Esophagus muscularis mucosa (tissue), 4 donors: ENCODE results near the gene CUL4A. TPM values are rescaled to one million over a fixed set of nuclear protein-coding genes. Genes with fewer than 3 reads are reported as not detected.

Experiments used
- DNase-seq: peaks from one replicate; pipeline ENCODE4 v3.0.0-alpha.2; 2017; ENCODE audit errors: extremely low spot score
- H3K27ac ChIP-seq, 4 donors: fragments of 200-600 bp; sonication (generic); replicated peaks in 1 of 4; 1 replicate in 3 of 4; 2 replicates in 1 of 4; pipeline ENCODE4 v1.5.1; 2016 to 2019; ENCODE audit warnings: mild to moderate bottlenecking in 1 of 4
- H3K27me3 ChIP-seq, 4 donors: fragments of 200-600 bp; sonication (generic); one replicate each; pipeline versions ENCODE4 v1.5.1 to v1.6.0; 2016 to 2019
- H3K36me3 ChIP-seq, 4 donors: fragments of 200-600 bp; sonication (generic); one replicate each; pipeline ENCODE4 v1.5.1; 2016 to 2019
- H3K4me1 ChIP-seq, 4 donors: fragments of 200-600 bp; sonication (generic); one replicate each; pipeline ENCODE4 v1.5.1; 2016 to 2019
- H3K4me3 ChIP-seq, 4 donors: fragments of 200-600 bp; sonication (generic); 1 replicate in 2 of 4; 2 replicates in 2 of 4; pipeline ENCODE4 v1.5.1; 2016 to 2019; ENCODE audit warnings: mild to moderate bottlenecking in 4 of 4, moderate library complexity in 1 of 4
- H3K9me3 ChIP-seq, 4 donors: fragments of 200-600 bp; sonication (generic); 1 replicate in 3 of 4; 2 replicates in 1 of 4; pipeline ENCODE4 v1.5.1; 2016 to 2019
- CTCF ChIP-seq, 3 experiments: fragments of 200-600 bp in 2 of 3; fragments of 450-650 bp in 1 of 3; sonication (generic) in 2 of 3; IDR thresholded peaks; one replicate each; pipeline ENCODE4 v1.5.1; 2017 to 2019; ENCODE audit warnings: antibody characterized with exemption in 3 of 3, mild to moderate bottlenecking in 2 of 3, moderate library complexity in 1 of 3
- EP300 ChIP-seq: sonication (generic); formaldehyde crosslinking; IDR thresholded peaks from one replicate; pipeline ENCODE4 v1.6.1; 2017; ENCODE audit warnings: antibody characterized with exemption
- POLR2A ChIP-seq: fragments of 450-650 bp; IDR thresholded peaks from one replicate; pipeline ENCODE4 v1.6.1; 2017; ENCODE audit warnings: antibody characterized with exemption, moderate library complexity, mild to moderate bottlenecking, low read depth
- POLR2AphosphoS5 ChIP-seq, 2 donors: sonication (generic); formaldehyde crosslinking; IDR thresholded peaks; one replicate each; pipeline ENCODE4 v1.6.1; 2017; ENCODE audit warnings: antibody characterized with exemption in 2 of 2
- WGBS: methylation state at CpG from one replicate; pipeline ENCODE4 v1.1.5; 2018; 5-methylcytosine and 5-hydroxymethylcytosine counted together
- intact Hi-C: fragments of 100-400 bp; cut with DNase I; formaldehyde crosslinking; loops from one replicate; pipeline ENCODE4 v1.15.1; 2023
- total RNA-seq, 4 donors: library from RNA; depleted of rRNA; stranded (reverse); fragments of >200 nt; gene quantifications; one replicate each; pipeline versions ENCODE4 v1.1.0 to v1.2.1, GENCODE V29; 2016

Gene CUL4A
- total RNA-seq, 4 donors from 2014 or later, result 93.4 to 154 (median 122) TPM

- peaks cover 43 to 56% (median 50%) of the 10 kb centered on the region in 4 donors for H3K4me1 ChIP-seq
- H3K36me3 ChIP-seq, result peaks cover 12 to 44% (median 40%) of the 10 kb centered on the region in 4 donors
- H3K27ac ChIP-seq, result no peak overlapping the region
- 81% methylated on average over 3 of the region's 3 CpGs for WGBS
- TF ChIP-seq POLR2A (no peak), CTCF (IDR thresholded peaks at IDR 0.05) (no peak), EP300 (no peak), POLR2AphosphoS5 (IDR thresholded peaks at IDR 0.05) (no peak)
- no peak overlapping the region for H3K4me3 ChIP-seq
- H3K27me3 ChIP-seq, result no peaks in the 10 kb centered on the region
- no peak for DNase-seq
- no peaks in the 10 kb centered on the region for H3K9me3 ChIP-seq
- intact Hi-C loops, result loop anchor here (10.0 kb wide), 1 partner anchor 184 kb away; no protein-coding TSS in a partner anchor
Observed at GRCh38 chr13:113218586-113218985, 9.2 kb downstream of the CUL4A start.

GRCh38 chr13:113219256-113219940 lies 10.0 kb downstream of the CUL4A start:
- 88% methylated on average over 10 of the region's 14 CpGs for WGBS
- TF ChIP-seq EP300, result no peak
- TF ChIP-seq CTCF (IDR thresholded peaks at IDR 0.05), result no peak
- no peak for TF ChIP-seq POLR2AphosphoS5 (IDR thresholded peaks at IDR 0.05)
- Histone ChIP-seq H3K4me1 (peaks cover 35 to 53% (median 42%) of the 10 kb centered on the region in 4 donors), H3K27me3 (no peaks in the 10 kb centered on the region), H3K4me3 (no peak overlapping the region), H3K36me3 (peaks cover 12 to 52% (median 45%) of the 10 kb centered on the region in 4 donors), H3K9me3 (no peaks in the 10 kb centered on the region), H3K27ac (no peak overlapping the region)
- intact Hi-C loops, result loop anchor here (10.0 kb wide), 1 partner anchor 185 kb away; no protein-coding TSS in a partner anchor
- no peak for DNase-seq

GRCh38 chr13:113220141-113220598 lies 10.8 kb downstream of the CUL4A start:
- intact Hi-C loops, result no loop called here
- H3K9me3 ChIP-seq, result no peaks in the 10 kb centered on the region
- peaks cover 18 to 59% (median 53%) of the 10 kb centered on the region in 4 donors for H3K36me3 ChIP-seq
- no peak for DNase-seq
- no peaks in the 10 kb centered on the region for H3K27me3 ChIP-seq
- no peak overlapping the region for H3K4me3 ChIP-seq
- peaks cover 27 to 47% (median 34%) of the 10 kb centered on the region in 4 donors for H3K4me1 ChIP-seq
- H3K27ac ChIP-seq, result no peak overlapping the region
- no peak for TF ChIP-seq EP300
- 86% methylated on average over 13 of the region's 13 CpGs for WGBS

- Histone ChIP-seq H3K4me1 (peaks cover 20 to 40% (median 27%) of the 10 kb centered on the region in 4 donors), H3K9me3 (no peaks in the 10 kb centered on the region), H3K4me3 (no peak overlapping the region), H3K27me3 (no peaks in the 10 kb centered on the region), H3K36me3 (peaks cover 25 to 67% (median 60%) of the 10 kb centered on the region in 4 donors), H3K27ac (no peak overlapping the region)
- no peak for DNase-seq
- intact Hi-C loops, result no loop called here
- WGBS, result 84% methylated on average over 7 of the region's 7 CpGs
- no peak for TF ChIP-seq EP300
- no peak for TF ChIP-seq POLR2A
Observed at GRCh38 chr13:113220877-113221276, 11.5 kb downstream of the CUL4A start.

GRCh38 chr13:113223070-113223469 lies 13.7 kb downstream of the CUL4A start:
- intact Hi-C loops, result no loop called here
- WGBS, result 86% methylated on average over 7 of the region's 7 CpGs
- Histone ChIP-seq H3K4me1 (peaks cover 5 to 21% (median 12%) of the 10 kb centered on the region in 4 donors), H3K4me3 (no peak overlapping the region), H3K9me3 (no peaks in the 10 kb centered on the region), H3K36me3 (peaks cover 38 to 88% (median 81%) of the 10 kb centered on the region in 4 donors), H3K27me3 (no peaks in the 10 kb centered on the region), H3K27ac (no peak overlapping the region)
- no peak for DNase-seq
- TF ChIP-seq CTCF (IDR thresholded peaks at IDR 0.05), result no peak
- no peak for TF ChIP-seq POLR2AphosphoS5 (IDR thresholded peaks at IDR 0.05)
- TF ChIP-seq EP300, result no peak
